Large intestine (tissue), 3 donors: ENCODE data around the gene PPP5C. TPM values are rescaled to one million over a fixed set of nuclear protein-coding genes. Genes with fewer than 3 reads are reported as not detected.

Experiments used
- DNase-seq, 2 donors: peaks; one replicate each; pipeline versions ENCODE4 v3.0.0 to v3.0.0-alpha.2; 2013
- H3K27ac ChIP-seq: one replicate; pipeline ENCODE4 v1.5.1; 2013; ENCODE audit warnings: low read length
- H3K27me3 ChIP-seq: 2 replicates; pipeline ENCODE4 v1.6.1; 2013; ENCODE audit warnings: low read length; ENCODE audit not compliant: control insufficient read depth, insufficient read depth
- H3K36me3 ChIP-seq: 2 replicates; pipeline ENCODE4 v1.6.1; 2013; ENCODE audit warnings: low read length; ENCODE audit not compliant: control insufficient read depth, insufficient read depth
- H3K4me1 ChIP-seq: one replicate; pipeline ENCODE4 v1.6.1; 2013; ENCODE audit warnings: low read length; ENCODE audit not compliant: control insufficient read depth, insufficient read depth
- H3K4me3 ChIP-seq: one replicate; pipeline ENCODE4 v1.5.1; 2013; ENCODE audit warnings: low read length
- H3K9me3 ChIP-seq: one replicate; pipeline ENCODE4 v1.6.1; 2013; ENCODE audit warnings: mild to moderate bottlenecking, low read depth, low read length, moderate library complexity; ENCODE audit not compliant: control insufficient read depth
- WGBS: methylation state at CpG from one replicate; pipeline ENCODE4 v1.1.5; 2013; ENCODE audit warnings: low lambda C conversion rate; ENCODE audit not compliant: insufficient coverage; 5-methylcytosine and 5-hydroxymethylcytosine counted together
- polyA plus RNA-seq: library from polyadenylated mRNA; unstranded; fragments of 120-200 nt; gene quantifications from one replicate; pipeline ENCODE4 v1.2.1, GENCODE V29; 2013

PPP5C gene
- polyA plus RNA-seq, 1 donor = 59.5 TPM

DNA sequence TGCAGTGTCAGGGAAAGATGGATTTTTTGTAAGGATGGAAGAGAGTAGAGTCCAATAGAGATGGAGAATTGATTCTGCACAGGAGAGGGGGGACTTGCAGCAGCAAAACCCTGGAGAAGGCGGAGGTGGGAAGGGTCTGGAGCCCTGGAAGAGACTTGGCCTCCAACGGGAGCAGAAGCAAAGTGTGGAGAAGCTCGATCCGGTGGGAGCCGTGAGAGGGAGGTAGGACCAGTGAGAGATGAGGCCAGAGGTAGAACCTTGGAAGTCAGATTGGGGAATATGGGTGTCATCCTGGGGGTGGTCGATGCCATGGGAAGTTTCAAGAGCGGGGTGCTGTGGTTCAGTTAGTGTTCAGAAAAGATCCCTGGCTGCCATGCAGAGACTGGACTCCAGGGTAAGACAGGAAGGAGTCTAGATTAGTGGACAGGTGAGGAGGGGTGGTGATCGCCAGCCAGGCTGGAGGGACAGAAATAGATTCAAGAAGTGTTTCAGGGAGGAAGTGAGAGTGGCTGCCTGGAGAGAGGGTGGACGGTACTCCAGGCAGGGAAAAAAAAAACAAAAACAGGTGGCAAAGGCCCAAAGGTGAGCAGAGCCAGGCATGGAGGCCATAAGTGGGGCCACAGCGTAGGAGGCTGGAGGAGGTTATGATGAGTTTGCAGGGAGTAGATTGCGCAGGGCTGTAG is 2.6 kb downstream of the PPP5C start:
- no peak overlapping the region for H3K27ac ChIP-seq

DNA sequence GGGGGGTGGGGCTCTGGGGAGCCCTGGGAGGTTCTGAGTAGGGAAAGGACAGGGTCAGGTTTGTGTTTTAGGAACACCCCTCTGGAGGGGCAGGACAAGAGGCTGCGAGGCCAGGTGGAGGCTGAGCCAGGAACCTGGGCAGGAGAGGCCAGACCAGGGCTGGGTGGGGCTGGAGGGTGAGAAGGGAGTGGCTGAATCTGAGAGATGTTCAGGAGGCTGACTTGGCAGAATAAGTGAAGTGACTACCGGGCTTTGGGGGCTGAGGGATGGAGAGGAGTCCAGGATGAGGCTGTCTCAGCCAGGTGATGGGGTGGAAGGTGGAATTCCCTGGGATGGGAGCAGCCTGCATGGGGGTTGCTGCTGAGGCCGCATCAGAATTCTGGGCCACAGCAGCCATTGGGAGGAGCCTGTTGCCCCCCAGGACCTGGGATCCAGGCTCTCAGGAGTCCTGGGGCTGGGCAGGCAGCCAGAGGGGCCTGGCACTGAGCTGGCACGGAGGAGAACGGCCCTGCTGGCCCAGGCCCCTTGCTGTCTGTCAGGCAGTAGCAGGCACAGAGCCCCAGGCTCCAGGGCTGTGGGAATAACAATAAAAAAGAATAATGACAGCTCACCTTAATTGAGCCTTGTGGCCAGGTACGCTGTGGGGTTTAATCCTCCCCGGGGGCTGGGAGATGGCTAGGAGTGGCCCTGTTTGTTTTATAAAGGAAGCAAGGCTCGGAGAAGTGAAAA is 3.3 kb downstream of the PPP5C start:
- DNase-seq = no peak
- WGBS = no CpG with 5 or more reads among the region's 8 CpGs
- Histone ChIP-seq H3K9me3 (no peaks in the 10 kb centered on the region), H3K4me1 (peaks cover 29% of the 10 kb centered on the region), H3K36me3 (peaks cover 31% of the 10 kb centered on the region), H3K27ac (no peak overlapping the region), H3K27me3 (no peaks in the 10 kb centered on the region), H3K4me3 (no peak overlapping the region)

More for the DNA sequence above, 2.6 kb downstream of the PPP5C start:
- peaks cover 24% of the 10 kb centered on the region for H3K36me3 ChIP-seq
- WGBS = 67% methylated on average over 1 of the region's 11 CpGs
- no peaks in the 10 kb centered on the region for H3K27me3 ChIP-seq
- peaks cover 22% of the 10 kb centered on the region for H3K4me1 ChIP-seq
- no peak for DNase-seq
- H3K9me3 ChIP-seq = no peaks in the 10 kb centered on the region
- no peak overlapping the region for H3K4me3 ChIP-seq

DNA sequence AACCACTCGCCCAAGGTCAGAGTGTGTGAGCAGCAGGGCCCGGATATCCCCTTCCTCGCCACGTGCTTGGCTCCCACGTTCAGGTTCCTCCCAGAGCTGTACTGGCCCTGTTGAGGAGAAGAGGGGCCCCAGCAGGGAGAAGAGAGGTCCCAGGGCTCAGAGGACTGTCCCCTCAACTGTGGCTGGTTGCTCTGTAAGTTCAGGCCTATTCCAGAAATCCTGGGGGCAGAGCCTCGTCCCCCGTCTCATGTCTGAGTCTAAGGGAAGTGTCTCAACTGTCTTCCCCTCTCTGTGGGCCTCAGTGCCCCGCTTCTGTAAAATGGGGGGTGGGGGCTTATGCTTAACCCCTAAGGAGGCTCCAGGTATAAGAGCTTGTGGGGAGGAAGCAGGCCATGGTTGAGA is 3.9 kb downstream of the PPP5C start:
- H3K36me3 ChIP-seq = peaks cover 31% of the 10 kb centered on the region
- H3K4me1 ChIP-seq = peaks cover 33% of the 10 kb centered on the region
- H3K4me3 ChIP-seq = no peak overlapping the region
- H3K27ac ChIP-seq = no peak overlapping the region
- no peaks in the 10 kb centered on the region for H3K27me3 ChIP-seq
- WGBS = no CpG with 5 or more reads among the region's 8 CpGs
- no peak for DNase-seq
- H3K9me3 ChIP-seq = no peaks in the 10 kb centered on the region

DNA sequence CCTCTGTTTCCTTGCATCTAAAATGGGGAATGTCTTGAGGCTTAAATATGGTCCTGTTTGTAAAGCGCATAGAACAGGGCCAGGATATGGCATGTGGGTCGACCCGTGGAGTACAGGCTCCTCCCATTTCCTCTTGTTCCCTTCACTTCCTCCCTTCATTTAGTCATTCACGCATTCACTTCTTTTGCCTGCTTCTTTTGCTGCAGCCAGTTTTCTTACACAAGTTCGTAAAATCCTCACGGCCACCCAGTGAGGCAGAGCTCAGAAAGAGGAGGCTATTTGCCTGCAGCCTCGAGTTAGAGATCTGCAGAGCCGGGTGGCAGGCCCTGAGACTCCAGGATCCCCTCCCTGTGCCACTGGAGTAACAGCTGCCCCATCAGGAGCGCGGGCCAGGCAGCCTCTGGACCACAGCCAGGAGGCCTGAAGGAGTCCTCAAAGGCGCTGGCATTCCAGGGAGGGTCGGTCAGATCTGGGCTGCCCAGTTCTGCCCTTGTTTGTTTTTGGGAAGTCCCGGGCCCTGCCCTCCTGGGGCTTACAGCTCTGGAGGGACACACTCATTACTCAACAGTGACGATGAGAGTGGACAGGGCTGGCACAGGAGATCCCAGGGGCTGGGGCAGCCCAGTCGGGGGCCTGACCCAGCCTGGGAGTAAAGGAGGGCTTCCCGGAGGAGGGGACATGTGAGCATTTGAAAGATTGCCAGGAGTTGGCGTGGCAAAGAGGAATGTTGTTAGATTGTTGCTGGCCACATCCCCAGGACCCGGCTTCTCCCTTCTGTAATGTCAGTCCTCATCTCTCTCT is 4.6 kb downstream of the PPP5C start:
- DNase-seq = no peak
- WGBS = 49% methylated on average over 2 of the region's 18 CpGs
- H3K4me3 ChIP-seq = no peak overlapping the region
- peaks cover 38% of the 10 kb centered on the region for H3K36me3 ChIP-seq
- H3K27ac ChIP-seq = no peak overlapping the region
- peaks cover 40% of the 10 kb centered on the region for H3K4me1 ChIP-seq
- H3K27me3 ChIP-seq = no peaks in the 10 kb centered on the region
- no peaks in the 10 kb centered on the region for H3K9me3 ChIP-seq

DNA sequence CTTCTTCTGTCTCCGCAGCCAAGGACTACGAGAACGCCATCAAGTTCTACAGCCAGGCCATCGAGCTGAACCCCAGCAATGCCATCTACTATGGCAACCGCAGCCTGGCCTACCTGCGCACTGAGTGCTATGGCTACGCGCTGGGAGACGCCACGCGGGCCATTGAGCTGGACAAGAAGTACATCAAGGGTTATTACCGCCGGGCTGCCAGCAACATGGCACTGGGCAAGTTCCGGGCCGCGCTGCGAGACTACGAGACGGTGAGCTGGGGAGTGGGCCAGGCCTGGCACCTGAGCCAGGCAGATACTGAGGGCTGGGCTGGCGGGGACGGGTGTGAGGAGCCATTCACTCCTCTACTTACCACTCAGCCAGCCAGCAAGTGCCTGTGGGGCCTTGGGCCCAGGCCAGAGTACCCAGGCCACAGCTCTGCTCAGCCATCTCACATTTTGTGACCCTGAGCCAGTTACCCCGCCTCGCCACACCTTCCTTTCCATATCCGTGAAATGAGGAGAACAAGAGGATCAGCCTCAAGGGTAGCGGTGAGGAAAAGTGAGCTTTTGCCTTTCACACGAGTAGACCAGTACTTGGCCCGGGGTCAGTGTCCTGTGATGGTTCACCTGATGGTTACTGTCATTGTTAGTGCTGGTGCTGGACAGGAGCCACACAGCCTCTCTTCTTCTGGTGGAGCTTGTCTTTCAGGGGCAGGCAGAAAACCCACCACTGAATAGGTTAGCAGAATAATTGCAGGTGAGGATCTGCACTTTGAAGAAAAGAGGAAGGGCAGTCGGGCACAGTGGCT is 7.0 kb downstream of the PPP5C start:
- DNase-seq = no peak
- H3K27ac ChIP-seq = no peak overlapping the region
- WGBS = no CpG with 5 or more reads among the region's 28 CpGs
- H3K9me3 ChIP-seq = no peaks in the 10 kb centered on the region
- H3K36me3 ChIP-seq = peaks cover 46% of the 10 kb centered on the region
- no peak overlapping the region for H3K4me3 ChIP-seq
- H3K4me1 ChIP-seq = peaks cover 33% of the 10 kb centered on the region
- no peaks in the 10 kb centered on the region for H3K27me3 ChIP-seq

DNA sequence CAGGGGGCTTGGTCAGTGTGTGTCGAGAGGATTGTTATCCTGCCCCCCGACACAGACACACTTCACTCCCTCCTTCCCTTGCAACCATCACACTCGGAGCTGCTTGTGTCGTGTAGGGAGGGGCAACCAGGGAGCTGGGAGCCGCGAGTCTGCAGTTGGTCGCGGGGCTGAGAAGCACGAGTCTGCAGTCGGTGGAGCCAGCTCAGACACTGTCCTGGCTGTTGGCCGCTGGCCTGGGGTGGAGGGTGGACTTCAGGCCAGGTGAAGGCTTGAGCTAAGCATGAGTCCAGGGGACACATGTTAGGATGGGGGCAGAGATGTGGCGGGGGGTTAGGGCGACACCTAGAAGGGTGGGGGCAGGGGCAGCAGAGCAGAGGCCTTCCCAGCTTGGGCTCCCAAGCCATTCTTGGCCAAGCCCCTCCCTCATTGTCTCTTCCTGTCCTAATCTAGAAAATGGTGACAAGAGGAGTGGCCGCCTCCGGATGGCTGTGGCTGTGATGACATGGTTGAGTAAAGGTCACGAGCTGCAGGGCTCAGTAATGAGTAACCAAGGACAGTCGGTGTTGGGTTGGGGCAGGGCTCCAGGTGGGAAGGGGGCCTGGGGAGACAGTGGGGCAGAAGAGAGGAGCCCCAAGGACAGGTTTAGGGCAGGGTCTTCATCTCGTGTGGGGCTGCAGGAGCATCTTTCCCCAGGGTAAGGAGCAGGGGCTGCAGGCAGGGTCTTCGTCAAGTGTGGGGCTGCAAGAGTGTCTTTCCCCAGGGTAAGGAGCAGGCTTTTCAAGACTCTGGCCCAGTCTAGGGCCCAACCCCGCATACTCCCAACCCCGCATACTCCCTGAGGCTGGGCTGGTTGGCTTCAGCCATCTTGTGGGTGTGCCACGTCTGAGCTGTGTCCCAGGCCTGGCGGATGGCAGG is 8.6 kb downstream of the PPP5C start:
- peak; percentile 83 to 91 for DNase-seq
- Histone ChIP-seq H3K27me3 (no peaks in the 10 kb centered on the region), H3K27ac (peak overlapping the region; percentile 92), H3K9me3 (no peaks in the 10 kb centered on the region), H3K4me3 (no peak overlapping the region), H3K36me3 (peaks cover 47% of the 10 kb centered on the region), H3K4me1 (peaks cover 28% of the 10 kb centered on the region)
- no CpG with 5 or more reads among the region's 23 CpGs for WGBS

DNA sequence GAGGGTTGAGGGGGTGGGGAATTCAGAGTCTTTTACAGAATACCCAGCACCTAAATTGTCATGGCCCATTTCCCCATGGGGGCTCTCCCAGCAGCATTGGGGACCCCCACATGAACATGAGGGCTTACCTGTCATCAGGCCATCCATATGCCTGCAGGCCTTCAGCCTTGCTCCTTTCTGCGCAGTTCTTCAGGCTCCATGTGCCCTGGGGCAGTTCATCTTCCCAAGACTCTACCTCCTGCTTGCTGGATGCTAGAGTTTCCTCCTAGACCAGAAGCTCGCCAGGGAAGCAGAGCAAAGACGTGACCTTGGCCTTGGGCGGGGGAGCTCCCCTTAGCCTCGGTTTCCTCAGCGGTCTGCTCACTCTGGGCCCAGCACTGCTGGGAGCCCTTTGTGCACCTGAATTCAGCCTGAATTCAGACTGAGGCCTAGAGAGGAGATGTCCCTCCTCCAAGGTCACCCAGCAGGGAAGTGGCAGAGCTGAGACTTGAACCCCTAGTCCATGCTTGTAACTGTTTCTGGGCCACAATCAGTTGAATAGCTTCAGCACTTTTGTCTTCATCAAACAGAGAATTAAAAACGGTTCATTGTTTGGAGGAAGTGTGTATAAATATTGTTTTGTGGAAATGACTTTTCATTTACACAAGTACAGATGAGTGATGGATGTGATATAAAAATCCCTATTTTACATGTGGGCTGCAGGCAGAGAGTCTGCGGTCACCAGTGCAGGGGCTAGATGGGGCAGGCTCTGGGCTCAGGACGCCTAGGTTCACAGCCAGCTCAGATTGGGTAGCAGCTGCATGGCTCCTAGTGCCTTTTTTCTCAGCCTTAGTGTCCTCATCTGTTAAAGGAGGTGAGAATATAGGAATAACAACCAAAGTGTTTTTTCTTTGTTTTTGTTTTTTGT is 9.5 kb downstream of the PPP5C start:
- Histone ChIP-seq H3K9me3 (no peaks in the 10 kb centered on the region), H3K27ac (peak overlapping the region; percentile 92), H3K4me1 (peaks cover 23% of the 10 kb centered on the region), H3K36me3 (peaks cover 47% of the 10 kb centered on the region), H3K4me3 (no peak overlapping the region), H3K27me3 (no peaks in the 10 kb centered on the region)
- WGBS = no CpG with 5 or more reads among the region's 9 CpGs
- no peak for DNase-seq

DNA sequence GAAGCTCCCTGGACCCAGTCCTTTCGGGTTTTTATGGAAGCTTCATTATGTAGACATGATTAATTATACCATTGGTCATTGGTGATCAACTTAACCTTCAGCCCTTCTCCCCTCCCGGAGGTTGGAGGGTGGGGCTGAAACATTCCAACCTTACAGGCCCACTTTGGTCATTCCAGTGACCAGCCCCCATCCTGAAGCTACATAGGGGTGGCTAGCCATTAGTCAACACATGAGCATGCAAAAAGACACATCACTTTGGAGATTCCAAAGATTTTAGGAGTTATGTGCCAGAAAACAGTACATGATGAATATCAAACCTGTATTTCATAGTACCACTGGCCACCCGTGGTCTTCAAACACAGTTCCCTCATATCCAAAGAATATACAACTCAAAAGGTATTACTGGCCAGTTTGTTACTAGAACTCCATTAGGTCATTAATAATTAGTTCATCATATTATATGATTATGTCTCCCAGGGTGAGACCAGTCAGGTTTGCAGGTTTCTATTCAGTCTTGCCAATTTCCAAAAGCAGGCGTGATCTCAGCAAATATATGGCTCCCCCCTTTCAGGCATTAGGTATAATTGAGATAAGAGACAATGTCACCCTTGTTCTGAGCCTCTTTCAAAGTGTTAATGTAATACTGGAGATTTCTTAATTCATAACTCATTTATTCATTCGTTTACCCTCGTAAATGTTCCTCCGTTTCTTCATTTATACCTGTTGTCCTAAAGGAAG is 11.1 kb downstream of the PPP5C start:
- Histone ChIP-seq H3K27me3 (no peaks in the 10 kb centered on the region), H3K4me1 (peaks cover 23% of the 10 kb centered on the region), H3K36me3 (peaks cover 38% of the 10 kb centered on the region), H3K4me3 (no peak overlapping the region), H3K27ac (no peak overlapping the region), H3K9me3 (no peaks in the 10 kb centered on the region)
- WGBS = no CpG with 5 or more reads among the region's 7 CpGs
- no peak for DNase-seq
